SKM-1 treated with dmso at 0.1 percent for 144 hours (cell line): ENCODE measurements around the gene RHO.
"Not testable (repeated sequence)": the region's sequence is repeated elsewhere in the genome, so short reads cannot be mapped to it uniquely, and the experiment has no call there.

Experiments used
- DNase-seq: peaks from one replicate; lab custom pipeline; 2025; ENCODE audit not compliant: unreplicated experiment; lab: John Stamatoyannopoulos, UW

RHO gene

DNA sequence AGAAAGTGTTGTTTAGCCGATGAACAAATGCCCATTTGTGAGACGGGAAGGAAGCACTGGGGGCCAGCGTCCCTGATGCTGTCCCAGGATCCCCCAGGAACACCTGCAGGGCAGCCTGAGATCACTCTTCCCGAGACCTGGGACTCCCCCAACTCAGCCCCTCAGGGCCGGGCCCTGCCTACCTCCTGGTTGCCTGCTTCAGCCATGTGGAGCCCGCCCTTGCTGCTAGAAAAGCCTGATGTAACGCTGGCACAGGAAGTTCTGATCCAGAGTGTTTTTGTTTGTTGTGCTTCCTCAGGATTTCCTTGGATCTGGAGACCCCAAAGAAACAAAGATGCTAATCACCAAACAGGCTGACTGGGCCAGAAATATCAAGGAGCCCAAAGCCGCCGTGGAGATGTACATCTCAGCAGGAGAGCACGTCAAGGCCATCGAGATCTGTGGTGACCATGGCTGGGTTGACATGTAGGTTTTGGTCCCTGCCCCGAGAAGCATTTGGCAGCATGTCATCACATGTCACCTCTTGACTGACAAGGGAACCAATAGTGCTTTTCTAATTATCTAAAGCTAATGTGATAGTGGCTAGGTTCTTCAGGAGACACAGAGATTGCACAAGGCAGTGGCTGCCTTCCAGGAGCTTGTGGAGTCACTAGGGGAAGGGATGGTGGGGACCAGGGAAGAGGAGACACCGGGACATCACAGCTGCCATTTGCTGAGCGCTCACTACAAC, 28.7 kb upstream of the RHO start:
- not testable (repeated sequence) for DNase-seq

DNA sequence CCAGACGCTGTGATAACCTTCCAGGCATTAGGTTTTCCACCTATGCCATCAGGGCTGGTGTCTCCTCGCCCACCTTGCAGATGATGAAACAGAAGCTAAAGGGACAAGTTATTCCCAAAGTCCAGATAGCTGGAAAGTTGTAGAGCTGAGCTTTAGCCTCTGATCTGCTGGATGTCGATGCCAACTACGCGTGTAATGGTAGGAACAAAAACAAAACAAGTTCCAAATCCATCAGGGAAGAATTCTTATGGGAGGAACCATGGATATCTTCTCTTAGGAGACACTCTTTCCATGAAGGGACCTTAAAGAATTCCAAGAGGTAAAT, 28.1 kb upstream of the RHO start:
- no peak for DNase-seq

DNA sequence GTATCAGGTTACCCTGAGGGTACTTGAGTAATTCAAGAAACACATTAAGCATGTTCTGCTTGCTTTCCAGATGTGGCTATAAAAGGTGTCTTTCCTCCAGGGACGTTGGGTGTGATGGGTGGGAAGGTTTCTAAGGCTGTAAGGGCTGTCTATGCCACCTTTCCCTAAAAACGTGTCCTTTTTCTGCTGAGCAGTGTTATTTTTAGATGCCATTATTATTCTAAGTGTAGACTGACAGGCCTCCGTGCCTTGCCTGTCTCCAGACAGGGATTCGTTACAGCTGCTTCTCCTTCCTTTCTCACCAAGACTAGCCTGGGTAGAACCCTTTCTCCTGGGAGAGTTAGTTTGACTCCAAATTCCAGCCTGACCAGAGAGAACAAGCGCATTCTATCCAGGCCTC, 26.8 kb upstream of the RHO start:
- DNase-seq = no peak

DNA sequence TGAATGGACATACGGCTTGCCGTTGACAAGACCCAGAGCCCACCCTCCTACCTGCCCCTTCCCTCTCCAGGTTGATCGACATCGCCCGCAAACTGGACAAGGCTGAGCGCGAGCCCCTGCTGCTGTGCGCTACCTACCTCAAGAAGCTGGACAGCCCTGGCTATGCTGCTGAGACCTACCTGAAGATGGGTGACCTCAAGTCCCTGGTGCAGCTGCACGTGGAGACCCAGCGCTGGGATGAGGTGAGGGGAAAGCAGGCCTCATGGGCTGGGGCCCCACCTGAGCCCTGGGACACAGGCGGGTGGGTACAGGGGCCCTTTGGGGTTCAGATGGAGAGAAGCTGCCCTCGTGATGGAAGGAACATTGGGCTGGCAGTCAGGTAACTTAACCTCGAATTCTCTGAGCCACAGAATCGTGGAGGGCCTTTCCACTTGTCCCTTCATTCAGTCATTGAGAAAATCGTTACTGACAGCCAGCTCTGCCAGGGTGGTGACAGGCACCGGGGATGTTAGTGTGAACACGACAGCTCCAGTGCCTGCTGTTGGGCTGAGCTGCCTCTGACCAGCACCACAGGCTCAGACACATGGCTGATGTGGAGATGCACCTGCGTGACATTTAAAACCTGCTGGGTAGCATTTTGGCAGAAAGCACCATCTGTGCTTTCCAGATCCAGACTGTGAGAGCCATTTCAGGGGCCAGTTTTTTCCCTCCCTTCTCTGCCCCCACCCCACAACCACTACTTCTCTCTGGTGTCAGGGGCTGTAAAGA, 25.6 kb upstream of the RHO start:
- DNase-seq = no peak

DNA sequence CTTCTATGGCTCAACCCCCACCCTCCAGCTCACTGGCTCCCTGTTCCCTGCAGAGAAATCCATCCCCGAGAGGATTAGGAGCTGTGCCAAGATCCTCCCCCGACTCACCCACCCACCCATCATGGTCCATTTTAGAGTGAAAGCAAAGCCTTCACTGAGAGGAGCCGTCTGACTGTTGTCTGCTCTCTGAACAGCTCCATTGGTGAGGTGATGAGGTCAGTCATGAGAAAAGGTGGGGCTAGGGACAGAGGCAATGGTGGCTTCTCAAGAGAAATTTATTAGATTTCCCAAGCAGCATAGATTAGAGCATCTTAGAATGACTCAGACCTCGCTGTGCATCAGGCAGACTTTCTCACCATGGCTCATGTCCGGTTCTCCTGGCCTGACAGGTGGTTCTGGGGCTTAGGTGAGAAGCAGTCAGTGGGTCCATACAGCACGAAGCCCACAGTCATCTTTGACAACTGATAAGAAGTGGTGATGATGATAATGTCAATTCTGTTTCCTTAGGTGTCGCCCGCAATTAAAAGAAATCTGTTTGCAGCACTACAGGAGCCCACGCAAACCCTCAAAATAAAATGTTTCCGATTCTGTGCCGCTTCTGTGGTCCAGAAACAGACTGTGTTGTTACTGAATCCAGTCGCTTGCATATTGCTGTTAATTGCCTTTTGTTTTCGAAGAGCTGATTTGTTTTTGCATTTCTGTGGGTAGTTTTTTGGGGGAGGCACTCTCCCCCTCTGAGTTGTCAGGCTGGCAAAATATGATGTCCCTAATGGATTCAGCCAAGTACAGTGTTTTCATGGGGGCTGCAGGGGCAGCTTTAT, 24.8 kb upstream of the RHO start:
- no peak for DNase-seq

DNA sequence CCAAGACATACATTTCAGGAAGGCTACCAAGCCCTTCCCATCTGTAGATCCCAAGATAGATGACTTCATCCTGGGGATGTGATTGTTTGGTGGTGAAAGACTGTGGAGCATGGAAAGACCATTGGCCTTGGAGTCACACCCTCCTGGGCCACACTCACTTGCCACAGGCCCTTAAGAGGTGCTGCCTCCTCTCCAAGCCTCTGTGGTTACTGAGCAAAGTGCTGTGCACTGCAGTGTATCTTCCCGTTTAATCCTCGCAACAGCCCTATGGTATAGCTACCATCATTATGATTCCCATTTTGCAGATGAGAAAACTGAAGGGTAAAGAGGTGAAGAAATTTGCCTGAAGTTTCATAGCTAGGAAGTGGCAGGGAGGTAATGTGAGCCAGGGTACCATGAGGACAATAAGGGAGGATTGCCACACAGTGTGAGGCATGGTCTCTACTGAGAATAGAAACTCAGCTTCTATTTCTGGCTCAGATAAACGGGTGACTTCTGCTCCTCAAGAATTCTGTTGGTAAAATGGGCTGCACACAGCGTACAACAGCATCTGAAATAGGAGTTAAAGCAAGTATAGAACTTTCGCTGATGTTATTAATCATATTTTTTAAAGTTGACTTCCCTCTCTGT, 23.9 kb upstream of the RHO start:
- no peak for DNase-seq

DNA sequence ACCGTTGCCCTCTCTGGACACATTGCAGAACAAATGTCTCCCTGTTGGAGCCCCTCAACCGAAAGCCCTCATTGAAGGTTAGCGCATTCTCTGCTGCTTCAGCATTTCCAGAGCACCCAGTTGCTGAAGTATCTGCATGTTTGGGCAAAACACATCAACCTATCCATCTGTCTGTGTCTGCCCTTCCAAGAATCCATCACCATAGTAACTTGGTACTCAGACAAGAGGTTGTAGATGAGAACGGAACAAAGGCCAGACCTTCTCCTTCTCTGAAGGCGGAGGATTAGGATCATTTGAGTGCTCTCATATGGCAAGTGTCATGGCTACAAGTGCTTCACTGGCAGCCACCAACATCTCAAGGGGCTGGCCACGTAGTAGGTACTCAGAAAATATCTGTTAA, 23.1 kb upstream of the RHO start:
- no peak for DNase-seq

DNA sequence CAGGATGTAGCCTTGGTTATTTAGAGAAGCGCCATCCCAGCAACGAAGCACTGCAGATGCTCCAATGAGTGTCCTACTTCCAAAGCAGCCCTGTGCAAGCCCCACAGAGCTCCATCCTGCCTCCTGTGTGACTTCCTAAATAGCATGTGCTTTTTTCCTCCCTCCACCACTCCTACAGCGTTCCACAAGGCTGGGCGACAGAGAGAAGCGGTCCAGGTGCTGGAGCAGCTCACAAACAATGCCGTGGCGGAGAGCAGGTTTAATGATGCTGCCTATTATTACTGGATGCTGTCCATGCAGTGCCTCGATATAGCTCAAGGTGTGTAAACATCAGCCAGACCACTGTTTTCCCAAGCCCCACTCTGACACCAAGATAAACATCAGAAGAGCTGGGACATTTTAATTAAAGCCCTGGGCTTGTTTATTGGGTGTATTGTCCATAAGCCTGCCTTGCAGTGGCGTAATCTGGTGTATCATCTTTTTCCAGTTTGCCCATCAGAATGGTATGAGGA, 22.2 kb upstream of the RHO start:
- no peak for DNase-seq

DNA sequence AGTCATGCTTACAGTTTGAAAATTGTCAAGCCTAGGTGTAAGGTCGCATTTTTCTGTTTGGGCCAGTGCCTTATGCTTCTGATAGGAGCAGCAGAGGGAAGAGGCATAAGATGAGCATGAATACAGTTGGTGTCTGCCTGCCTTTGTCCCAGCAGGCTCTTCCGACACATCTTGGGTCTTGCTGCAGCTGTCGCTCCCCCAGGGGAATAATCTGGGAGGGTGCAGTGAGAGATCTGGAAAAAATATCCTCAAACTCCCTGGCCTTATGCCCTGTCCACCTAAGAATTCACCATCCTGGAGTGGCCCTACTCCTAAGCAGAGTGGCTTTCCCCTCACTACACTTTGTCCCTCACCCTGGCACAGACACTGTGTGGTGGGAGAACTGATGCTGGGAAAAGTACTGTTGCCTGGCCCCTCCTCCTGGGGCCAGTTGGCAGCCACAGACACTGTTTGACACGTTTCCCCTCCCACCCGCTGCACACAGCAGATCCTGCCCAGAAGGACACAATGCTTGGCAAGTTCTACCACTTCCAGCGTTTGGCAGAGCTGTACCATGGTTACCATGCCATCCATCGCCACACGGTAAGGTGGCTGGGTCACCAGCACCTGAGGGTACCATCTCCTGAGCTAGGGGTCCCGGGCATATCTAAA, 21.1 kb upstream of the RHO start:
- DNase-seq = no peak

DNA sequence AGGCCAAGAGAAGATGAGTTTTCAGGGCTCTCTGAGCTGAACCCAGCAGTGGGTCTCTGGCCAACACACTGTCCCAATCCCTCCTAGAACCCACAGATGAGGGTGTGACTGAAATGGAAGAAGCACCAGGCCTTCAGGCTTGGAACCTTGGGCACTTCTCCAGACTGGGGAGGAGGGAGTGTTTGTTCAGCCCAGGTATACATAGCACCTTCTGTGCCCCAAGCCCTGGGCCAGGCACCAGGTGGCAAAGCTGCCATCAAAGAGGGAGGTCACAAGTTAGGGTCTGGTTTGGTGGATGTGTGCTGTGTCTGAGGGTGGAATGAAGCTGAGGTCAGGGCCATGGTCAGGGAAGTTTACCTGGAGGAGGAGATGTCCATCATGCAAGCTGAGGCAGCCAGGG, 15.8 kb upstream of the RHO start:
- no peak for DNase-seq

DNA sequence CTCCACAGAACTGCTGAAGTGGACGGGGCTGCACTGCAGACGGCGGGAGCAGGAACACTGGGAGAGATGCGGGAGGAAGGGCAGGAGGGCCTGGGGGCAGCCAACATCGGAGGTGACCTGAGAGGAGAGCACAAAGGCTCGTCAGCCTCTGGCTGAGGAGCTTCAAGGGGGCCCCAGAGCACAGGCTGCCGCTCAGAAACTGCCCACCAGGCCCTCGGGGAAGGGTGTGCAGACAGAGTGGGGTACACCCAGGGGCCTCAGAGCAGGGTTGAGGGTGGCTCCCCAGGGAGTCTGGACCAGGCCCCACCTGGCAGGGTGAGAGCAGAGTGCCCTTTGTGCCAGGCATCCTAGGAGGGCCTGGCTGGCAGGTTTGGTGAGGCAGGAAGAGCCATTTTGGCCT, 14.7 kb upstream of the RHO start:
- no peak for DNase-seq

DNA sequence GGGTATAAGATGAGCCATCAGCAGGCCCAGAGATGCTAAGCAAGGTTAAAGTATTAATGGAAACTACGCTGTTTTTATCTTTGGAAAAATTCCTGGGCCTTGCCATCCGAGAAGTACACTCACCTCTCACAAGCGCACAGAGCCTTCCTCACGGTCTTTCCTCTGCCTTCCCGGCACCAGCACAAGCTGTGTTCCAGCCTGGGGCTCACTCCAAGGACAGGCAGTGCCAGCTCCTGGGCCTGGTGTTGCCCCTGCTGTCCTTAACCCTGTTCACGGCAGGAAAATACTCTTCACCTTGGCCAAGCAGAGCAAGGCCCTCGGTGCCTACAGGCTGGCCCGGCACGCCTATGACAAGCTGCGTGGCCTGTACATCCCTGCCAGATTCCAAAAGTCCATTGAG, 14.3 kb upstream of the RHO start:
- no peak for DNase-seq

DNA sequence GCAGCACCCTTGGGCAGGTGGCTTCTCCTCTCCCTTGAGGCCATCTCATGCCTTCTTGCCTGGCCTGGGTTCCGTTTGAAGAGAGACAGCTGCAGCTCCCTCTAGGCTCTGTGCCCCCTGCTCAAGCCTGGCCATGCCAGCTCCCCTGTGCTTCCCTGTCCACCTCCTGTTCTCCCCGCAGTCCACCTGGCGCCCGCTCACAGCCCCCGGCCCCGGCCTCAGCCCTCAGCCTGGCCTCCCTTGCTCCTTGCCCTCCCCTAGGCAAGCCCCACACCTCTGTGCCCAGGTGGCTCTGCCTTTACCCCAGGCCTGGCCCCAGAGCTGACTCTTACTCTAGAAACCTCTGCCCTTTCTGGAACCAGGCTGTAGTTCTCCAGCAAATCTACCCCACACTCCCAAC, 13.9 kb upstream of the RHO start:
- no peak for DNase-seq

DNA sequence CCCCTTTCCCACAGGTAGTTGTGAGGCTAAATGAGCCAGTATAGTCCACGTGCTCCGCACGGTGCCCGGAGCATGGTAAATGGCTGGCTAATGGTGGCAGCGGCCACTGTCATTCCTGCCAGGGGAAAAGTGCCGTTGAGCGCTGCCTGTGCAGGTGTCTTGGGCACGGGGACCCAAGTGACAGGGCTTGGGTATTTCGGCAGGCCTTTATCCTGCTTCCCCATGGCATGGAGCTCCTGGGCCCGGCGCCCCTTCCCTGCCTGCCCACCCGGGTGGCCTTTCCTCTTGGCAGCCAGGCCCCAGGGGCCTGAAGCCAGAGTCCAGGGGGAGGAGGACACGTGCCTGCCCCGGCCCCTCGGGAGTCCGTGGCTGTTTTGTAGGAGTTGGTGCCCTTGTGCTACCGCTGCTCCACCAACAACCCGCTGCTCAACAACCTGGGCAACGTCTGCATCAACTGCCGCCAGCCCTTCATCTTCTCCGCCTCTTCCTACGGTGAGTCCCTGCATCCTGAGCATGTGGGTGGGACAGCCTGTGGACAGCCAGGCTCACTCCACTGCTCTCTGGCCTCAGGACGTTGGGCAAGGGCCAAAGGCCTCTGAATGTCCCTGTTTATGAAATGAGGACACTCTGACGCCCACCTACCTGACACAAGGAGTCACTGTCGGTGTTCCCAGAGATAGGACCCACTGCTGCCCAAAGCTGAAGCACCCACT, 13.2 kb upstream of the RHO start:
- DNase-seq = not testable (repeated sequence)

DNA sequence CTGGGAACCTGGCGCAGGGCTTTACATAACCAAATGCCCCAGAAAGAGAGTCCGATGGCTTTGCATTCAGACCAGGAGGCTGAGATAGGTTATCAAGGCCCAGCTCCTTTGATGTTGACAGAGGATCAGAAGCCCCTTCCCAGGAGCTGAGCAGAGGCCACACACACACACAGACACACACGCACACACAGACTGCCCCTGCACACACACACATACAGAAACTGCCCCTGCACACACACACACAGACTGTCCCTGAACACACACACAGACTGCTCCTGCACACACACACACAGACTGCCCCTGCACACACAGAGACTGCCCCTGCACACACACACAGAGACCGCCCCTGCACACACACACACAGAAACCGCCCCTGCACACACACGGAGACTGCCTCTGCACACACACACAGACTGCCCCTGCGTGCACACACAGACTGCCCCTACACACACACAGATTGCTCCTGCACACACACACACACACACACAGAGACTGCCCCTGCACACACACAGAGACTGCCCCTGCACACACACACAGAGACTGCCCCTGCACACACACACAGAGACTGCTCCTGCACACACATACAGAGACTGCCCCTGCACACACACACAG, 12.5 kb upstream of the RHO start:
- not testable (repeated sequence) for DNase-seq

DNA sequence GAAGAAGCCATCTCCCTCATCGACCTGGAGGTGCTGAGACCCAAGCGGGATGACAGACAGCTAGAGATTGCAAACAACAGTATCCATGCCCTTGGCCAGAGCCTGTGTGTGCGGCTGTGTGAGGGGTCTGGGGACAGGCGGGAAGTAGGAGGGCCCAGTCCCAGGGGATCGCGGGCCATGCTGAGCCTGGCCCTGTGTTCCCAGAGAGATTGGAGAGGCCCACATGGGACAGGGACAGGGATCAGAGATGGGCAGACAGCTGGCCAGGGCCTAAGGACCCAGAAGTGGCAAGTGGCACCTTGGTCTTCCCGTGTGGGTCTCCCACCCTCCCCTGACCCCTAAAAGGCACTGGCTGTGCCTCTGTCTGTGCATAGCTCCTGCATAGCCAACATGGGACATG, 10.9 kb upstream of the RHO start:
- no peak for DNase-seq

DNA sequence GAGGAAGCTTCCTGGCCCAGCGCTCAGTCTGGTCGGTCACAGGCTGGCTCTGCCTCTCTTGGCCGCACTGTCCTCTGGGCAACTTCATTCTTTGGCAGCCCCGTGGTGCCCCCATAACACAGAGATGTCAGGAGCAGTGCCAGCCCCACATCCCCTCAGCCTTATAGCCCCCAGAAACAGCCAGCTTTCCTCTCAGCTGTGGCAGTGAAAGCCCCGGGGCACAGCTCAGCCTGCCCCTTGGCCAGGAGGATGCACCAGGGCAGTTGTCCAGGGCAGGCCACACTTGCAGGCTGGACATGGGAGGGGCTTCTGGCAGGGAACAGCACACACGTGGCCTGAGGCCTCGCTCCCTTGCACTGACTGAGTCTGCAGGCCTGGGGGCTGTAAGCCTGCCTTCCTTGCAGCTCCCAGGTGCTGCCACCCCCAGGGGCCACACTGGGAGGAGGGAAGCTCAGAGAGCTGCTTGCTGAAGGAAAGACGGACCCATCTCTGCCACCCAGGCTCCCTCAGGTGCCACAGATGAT, 10.3 kb upstream of the RHO start:
- DNase-seq = no peak

DNA sequence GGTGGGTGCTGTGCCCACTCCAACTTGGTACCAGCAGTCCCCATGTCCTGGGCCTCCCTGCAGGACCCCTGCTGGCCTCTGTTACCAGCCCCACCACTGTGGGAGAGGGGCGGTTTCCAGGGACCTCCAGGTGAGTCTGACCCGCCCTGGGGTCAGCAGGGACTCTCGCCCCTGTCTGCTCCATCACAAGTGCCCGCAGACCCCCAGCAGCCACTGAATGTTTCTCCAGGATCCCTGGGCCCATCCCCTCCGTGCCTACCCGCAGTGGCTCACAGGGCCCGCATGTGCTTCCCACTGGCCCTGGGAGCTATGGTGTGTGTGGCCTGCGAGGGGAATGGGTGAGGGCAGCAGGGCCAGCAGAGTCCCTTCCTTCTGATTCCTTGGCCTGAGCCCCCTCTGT, 9.9 kb upstream of the RHO start:
- no peak for DNase-seq

DNA sequence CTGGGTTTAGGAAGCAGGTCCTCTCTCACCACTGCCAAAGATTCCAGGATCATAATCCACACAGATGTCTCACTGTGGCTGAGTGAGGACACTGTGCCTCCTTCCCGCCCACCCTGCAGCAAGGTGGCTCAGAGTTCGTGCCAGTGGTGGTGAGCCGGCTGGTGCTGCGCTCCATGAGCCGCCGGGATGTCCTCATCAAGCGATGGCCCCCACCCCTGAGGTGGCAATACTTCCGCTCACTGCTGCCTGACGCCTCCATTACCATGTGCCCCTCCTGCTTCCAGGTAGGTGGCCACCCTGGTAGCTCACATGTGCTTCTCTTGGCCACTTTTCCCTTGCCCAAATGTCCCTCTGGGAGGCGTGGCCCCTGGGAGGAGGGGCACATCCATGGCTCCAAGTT, 9.0 kb upstream of the RHO start:
- no peak for DNase-seq
